Kidney epithelial cell (primary cell): ENCODE results near the gene WASF2. TPM values are rescaled to one million over a fixed set of nuclear protein-coding genes. Genes with fewer than 3 reads are reported as not detected.

ENCODE experiments used
- DNase-seq: peaks from one replicate; pipeline ENCODE4 v3.0.0-alpha.2; 2010; ENCODE audit warnings: low read depth
- H3K27me3 ChIP-seq: 2 replicates; pipeline ENCODE4 v1.6.0; 2011; ENCODE audit warnings: low read length; ENCODE audit not compliant: control insufficient read depth, insufficient read depth
- H3K36me3 ChIP-seq: 2 replicates; pipeline ENCODE4 v1.5.1; 2011; ENCODE audit warnings: low read length; ENCODE audit not compliant: control insufficient read depth, insufficient read depth
- H3K4me3 ChIP-seq: 2 replicates; pipeline ENCODE4 v1.5.1; 2011; ENCODE audit warnings: low read depth, mild to moderate bottlenecking, control low read depth, low read length
- CTCF ChIP-seq: IDR thresholded peaks from 2 replicates; pipeline ENCODE4 v1.5.1; 2011; ENCODE audit warnings: mild to moderate bottlenecking, moderate library complexity, low read length, control low read depth, inconsistent platforms; ENCODE audit not compliant: insufficient read depth, poor library complexity, severe bottlenecking
- total RNA-seq: library from RNA; depleted of rRNA; stranded (reverse); fragments of >200 nt; gene quantifications from 2 replicates; pipeline ENCODE4 v1.2.3, GENCODE V29; 2015

The WASF2 gene
- total RNA-seq, 1 donor from 2014 or later: 52.4 TPM

GRCh38 chr1:27380766-27381733, 108.9 kb downstream of the WASF2 start:
- no peak for TF ChIP-seq CTCF
- no peaks in the 10 kb centered on the region for H3K36me3 ChIP-seq

GRCh38 chr1:27380224-27380623, 109.7 kb downstream of the WASF2 start:
- DNase-seq: no peak
- no peak overlapping the region for H3K4me3 ChIP-seq
- H3K27me3 ChIP-seq: peaks cover 18% of the 10 kb centered on the region
- H3K36me3 ChIP-seq: no peaks in the 10 kb centered on the region
- no peak for TF ChIP-seq CTCF

More at GRCh38 chr1:27380766-27381733, 108.9 kb downstream of the WASF2 start:
- DNase-seq: no peak
- Histone ChIP-seq H3K4me3 (no peak overlapping the region), H3K27me3 (peaks cover 18% of the 10 kb centered on the region)

- Histone ChIP-seq H3K36me3 (no peaks in the 10 kb centered on the region), H3K27me3 (peaks cover 18% of the 10 kb centered on the region), H3K4me3 (no peak overlapping the region)
- no peak for TF ChIP-seq CTCF
- DNase-seq: no peak
Measured at GRCh38 chr1:27379564-27380122, 110.3 kb downstream of the WASF2 start.

- TF ChIP-seq CTCF: no peak
- DNase-seq: no peak
- Histone ChIP-seq H3K27me3 (peaks cover 14% of the 10 kb centered on the region), H3K4me3 (no peak overlapping the region), H3K36me3 (no peaks in the 10 kb centered on the region)
Measured at GRCh38 chr1:27377760-27378495, 112.0 kb downstream of the WASF2 start.

- H3K27me3 ChIP-seq: no peaks in the 10 kb centered on the region
- TF ChIP-seq CTCF: no peak
- H3K4me3 ChIP-seq: no peak within 1 kb of the TSS
- no peak for DNase-seq
- no peaks in the 10 kb centered on the region for H3K36me3 ChIP-seq
Measured at GRCh38 chr1:27374362-27375086, 115.4 kb downstream of the WASF2 start, which contains the start of gene FCN3. Gene FCN3 (minus strand): TSS chr1:27374824. CDS start chr1:27374818, 6 bp downstream.
